ENCODE measurements around the gene BACE1-AS. TPM values are rescaled to one million over a fixed set of nuclear protein-coding genes. Genes with fewer than 3 reads are reported as not detected.

Gene BACE1-AS
- total RNA-seq, 1 donor from 2014 or later: 12.8 TPM

DNA sequence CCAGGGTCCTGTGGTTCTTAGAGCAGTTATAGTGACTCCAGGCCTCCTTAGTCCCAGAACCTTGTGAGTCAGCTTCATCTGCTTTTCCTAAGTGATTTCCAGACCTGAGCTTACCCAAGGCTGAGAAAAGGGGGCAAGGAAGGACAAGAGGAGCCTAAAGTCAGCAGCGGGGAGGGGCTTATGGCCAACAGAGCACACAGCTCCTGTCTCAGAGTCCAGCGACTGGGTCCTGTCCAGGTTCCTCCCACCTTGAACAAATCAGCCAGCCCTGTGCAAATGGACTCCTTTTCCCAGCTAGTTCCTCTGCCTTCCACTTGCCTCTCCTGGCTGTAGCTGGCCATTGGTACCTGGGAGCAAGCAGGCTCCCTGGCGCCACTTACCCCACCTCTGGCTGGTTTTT is 14.0 kb downstream of the BACE1-AS start:
- DNase-seq (ENCODE audit: extremely low spot score, unreplicated experiment): no peak
- peaks cover 14% of the 10 kb centered on the region for H3K4me1 Mint-ChIP-seq (ENCODE audit: unreplicated experiment)
- H3K27me3 Mint-ChIP-seq: no peaks in the 10 kb centered on the region
- no peaks in the 10 kb centered on the region for H3K9me3 Mint-ChIP-seq
- TF ChIP-seq, protein P1, sequence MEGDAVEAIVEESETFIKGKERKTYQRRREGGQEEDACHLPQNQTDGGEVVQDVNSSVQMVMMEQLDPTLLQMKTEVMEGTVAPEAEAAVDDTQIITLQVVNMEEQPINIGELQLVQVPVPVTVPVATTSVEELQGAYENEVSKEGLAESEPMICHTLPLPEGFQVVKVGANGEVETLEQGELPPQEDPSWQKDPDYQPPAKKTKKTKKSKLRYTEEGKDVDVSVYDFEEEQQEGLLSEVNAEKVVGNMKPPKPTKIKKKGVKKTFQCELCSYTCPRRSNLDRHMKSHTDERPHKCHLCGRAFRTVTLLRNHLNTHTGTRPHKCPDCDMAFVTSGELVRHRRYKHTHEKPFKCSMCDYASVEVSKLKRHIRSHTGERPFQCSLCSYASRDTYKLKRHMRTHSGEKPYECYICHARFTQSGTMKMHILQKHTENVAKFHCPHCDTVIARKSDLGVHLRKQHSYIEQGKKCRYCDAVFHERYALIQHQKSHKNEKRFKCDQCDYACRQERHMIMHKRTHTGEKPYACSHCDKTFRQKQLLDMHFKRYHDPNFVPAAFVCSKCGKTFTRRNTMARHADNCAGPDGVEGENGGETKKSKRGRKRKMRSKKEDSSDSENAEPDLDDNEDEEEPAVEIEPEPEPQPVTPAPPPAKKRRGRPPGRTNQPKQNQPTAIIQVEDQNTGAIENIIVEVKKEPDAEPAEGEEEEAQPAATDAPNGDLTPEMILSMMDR (conservative IDR thresholded peaks at IDR 0.05): no peak
- no peak overlapping the region for H3K27ac Mint-ChIP-seq
- no peak overlapping the region for H3K4me3 Mint-ChIP-seq
- H3K36me3 Mint-ChIP-seq: no peaks in the 10 kb centered on the region

DNA sequence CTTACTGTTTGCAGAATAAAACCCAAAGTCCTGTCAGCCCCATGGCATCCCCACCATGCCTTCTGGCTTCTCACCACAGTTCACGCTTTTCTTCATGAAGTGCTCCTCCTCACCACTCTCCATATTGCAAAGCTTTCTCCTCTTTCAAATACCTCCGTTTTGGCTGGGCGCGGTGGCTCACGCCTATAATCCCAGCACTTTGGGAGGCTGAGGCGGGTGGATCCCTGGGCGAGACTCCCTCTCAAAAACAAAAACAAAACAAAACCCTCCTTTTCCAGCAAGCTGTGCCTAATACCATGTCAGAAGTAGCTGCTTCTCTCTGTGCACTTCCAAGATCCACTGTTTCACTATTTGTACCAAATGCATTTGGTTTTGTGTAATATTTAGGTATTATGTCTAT is 18.2 kb downstream of the BACE1-AS start:
- H3K9me3 Mint-ChIP-seq: no peaks in the 10 kb centered on the region
- TF ChIP-seq, protein P1 (conservative IDR thresholded peaks at IDR 0.05): no peak
- H3K4me3 Mint-ChIP-seq: no peak overlapping the region
- no peaks in the 10 kb centered on the region for H3K36me3 Mint-ChIP-seq
- no peak overlapping the region for H3K27ac Mint-ChIP-seq
- no peak for DNase-seq (ENCODE audit: extremely low spot score, unreplicated experiment)
- H3K4me1 Mint-ChIP-seq (ENCODE audit: unreplicated experiment): peaks cover 12% of the 10 kb centered on the region
- H3K27me3 Mint-ChIP-seq: no peaks in the 10 kb centered on the region

DNA sequence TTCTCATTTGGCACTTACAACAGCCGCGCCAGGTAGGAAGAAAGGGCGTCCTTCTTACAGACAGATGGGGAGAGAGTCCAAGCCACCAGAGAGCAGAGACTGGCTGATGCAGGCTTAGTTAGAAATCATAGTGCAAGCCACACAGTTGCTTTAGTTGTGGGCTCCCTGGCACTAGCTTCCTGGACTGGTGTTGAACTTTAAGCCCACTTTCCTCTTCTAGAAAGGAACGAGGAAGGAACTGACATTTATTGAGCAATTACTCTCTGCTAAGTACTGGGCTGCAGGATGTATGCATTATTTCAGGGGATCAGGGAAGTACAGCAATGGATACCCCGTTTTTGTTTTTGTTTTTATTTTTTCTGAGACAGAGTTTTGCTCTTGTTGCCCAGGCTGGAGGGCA is 21.9 kb downstream of the BACE1-AS start:
- DNase-seq (ENCODE audit: extremely low spot score, unreplicated experiment): no peak
- H3K27me3 Mint-ChIP-seq: no peaks in the 10 kb centered on the region
- H3K4me3 Mint-ChIP-seq: peak overlapping the region; percentile 65
- TF ChIP-seq, protein P1 (conservative IDR thresholded peaks at IDR 0.05): no peak
- H3K36me3 Mint-ChIP-seq: no peaks in the 10 kb centered on the region
- H3K4me1 Mint-ChIP-seq (ENCODE audit: unreplicated experiment): peaks cover 21% of the 10 kb centered on the region
- no peak overlapping the region for H3K27ac Mint-ChIP-seq
- H3K9me3 Mint-ChIP-seq: no peaks in the 10 kb centered on the region

DNA sequence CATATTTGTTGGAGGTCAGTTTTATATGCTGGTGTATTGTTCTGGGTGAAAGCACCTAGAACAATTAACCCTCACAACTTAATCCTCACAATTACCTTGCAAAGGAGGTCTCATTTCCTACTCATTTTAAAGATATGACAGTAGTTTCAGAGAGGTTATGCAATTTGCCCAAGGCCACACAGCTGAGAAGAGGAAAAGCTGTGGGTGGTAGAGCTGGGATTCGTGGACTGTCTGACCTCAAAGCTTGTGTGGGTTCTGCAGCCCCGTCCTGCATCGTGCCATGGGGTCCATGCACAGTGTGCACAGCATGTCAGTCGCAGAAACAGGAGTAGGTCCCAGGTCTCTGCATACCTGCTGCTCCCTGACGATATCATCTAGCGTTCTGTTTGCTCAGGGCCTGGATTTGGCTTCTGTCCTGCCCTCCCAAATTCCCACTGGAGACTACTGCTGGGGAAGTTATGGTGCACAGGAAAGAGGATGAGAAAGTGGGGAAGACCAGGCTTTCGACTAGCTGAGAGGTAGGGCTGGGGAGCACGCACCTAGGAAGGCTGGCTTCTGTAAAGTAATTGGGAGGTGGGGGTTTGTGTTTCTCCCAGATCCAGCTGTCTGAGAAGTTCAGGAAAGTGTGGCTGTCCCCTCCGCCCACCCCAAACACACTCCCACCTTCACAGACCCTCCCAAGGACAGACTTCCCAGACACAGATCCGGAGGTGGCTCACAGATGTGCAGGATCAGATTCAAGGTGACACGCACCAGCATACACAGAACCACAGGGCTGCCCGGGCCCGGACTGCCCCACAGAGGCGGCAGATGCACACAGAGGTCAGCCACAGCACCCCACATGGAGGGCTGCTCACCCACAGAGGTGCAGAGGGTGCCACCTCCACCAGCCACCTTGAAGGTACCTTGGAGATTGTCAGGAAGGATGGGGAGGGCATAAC is 23.0 kb downstream of the BACE1-AS start:
- Mint-ChIP-seq H3K27ac (peak overlapping the region; percentile 48), H3K27me3 (no peaks in the 10 kb centered on the region), H3K9me3 (no peaks in the 10 kb centered on the region), H3K4me1 (ENCODE audit: unreplicated experiment) (peaks cover 21% of the 10 kb centered on the region), H3K4me3 (peak overlapping the region; percentile 84), H3K36me3 (no peaks in the 10 kb centered on the region)
- DNase-seq (ENCODE audit: extremely low spot score, unreplicated experiment): no peak
- TF ChIP-seq, protein P1 (conservative IDR thresholded peaks at IDR 0.05): no peak

- TF ChIP-seq, protein P1 (conservative IDR thresholded peaks at IDR 0.05): no peak
- Mint-ChIP-seq H3K27me3 (no peaks in the 10 kb centered on the region), H3K4me3 (peak overlapping the region; percentile 84), H3K9me3 (no peaks in the 10 kb centered on the region), H3K36me3 (no peaks in the 10 kb centered on the region), H3K4me1 (ENCODE audit: unreplicated experiment) (peaks cover 21% of the 10 kb centered on the region), H3K27ac (peak overlapping the region; percentile 48)
- DNase-seq (ENCODE audit: extremely low spot score, unreplicated experiment): no peak
Observed at GRCh38 chr11:117314840-117315239, 23.7 kb downstream of the BACE1-AS start.
